Prostate gland (tissue), 2 donors: ENCODE data around the gene LZTS2. TPM values are rescaled to one million over a fixed set of nuclear protein-coding genes. Genes with fewer than 3 reads are reported as not detected.

ENCODE experiments used
- DNase-seq: peaks from one replicate; pipeline ENCODE4 v3.0.0-alpha.2; 2019; ENCODE audit warnings: low spot score
- H3K27ac ChIP-seq, 2 donors: fragments of 200-600 bp; sonication (generic); 2 replicates each; pipeline ENCODE4 v1.5.1; 2017 to 2019
- H3K27me3 ChIP-seq: fragments of 200-600 bp; sonication (generic); replicated peaks from 2 replicates; pipeline ENCODE4 v1.5.1; 2019; ENCODE audit not compliant: insufficient read depth
- H3K36me3 ChIP-seq, 2 donors: fragments of 200-600 bp; sonication (generic); 1 replicate in 1 of 2; 2 replicates in 1 of 2; pipeline versions ENCODE4 v1.5.1 to v1.8.1; 2017 to 2019
- H3K4me1 ChIP-seq: fragments of 200-600 bp; sonication (generic); replicated peaks from 2 replicates; pipeline ENCODE4 v1.5.1; 2019
- H3K4me3 ChIP-seq, 2 donors: fragments of 200-600 bp; sonication (generic); 2 replicates each; pipeline ENCODE4 v1.5.1; 2017 to 2019
- H3K9me3 ChIP-seq: fragments of 200-600 bp; sonication (generic); 2 replicates; pipeline ENCODE4 v1.5.1; 2017
- CTCF ChIP-seq, 4 experiments: fragments of 200-600 bp in 2 of 4; fragments of 450-650 bp in 2 of 4; sonication (generic) in 2 of 4; IDR thresholded peaks; 1 replicate in 3 of 4; 2 replicates in 1 of 4; pipeline ENCODE4 v1.5.1; 2016 to 2019; ENCODE audit warnings: antibody characterized with exemption in 4 of 4, mild to moderate bottlenecking in 2 of 4, moderate library complexity in 2 of 4
- POLR2A ChIP-seq: fragments of 450-650 bp; IDR thresholded peaks from one replicate; pipeline ENCODE4 v1.6.1; 2016; ENCODE audit warnings: antibody characterized with exemption, mild to moderate bottlenecking
- POLR2AphosphoS5 ChIP-seq: sonication (generic); formaldehyde crosslinking; IDR thresholded peaks from one replicate; pipeline ENCODE4 v1.6.1; 2017; ENCODE audit warnings: antibody characterized with exemption
- WGBS: methylation state at CpG from one replicate; pipeline ENCODE4 v1.1.5; 2018; 5-methylcytosine and 5-hydroxymethylcytosine counted together
- intact Hi-C: fragments of 100-400 bp; cut with DNase I; formaldehyde crosslinking; loops from one replicate; pipeline ENCODE4 v1.14.2; 2022
- total RNA-seq, 2 donors: library from RNA; depleted of rRNA; stranded (reverse); fragments of >200 nt; gene quantifications; one replicate each; pipeline ENCODE4 v1.1.0, GENCODE V29; 2016

Gene LZTS2
- total RNA-seq, 2 donors from 2014 or later, result 108 to 189 TPM

- Histone ChIP-seq H3K27ac (no peak overlapping the region), H3K4me1 (peaks cover 14% of the 10 kb centered on the region), H3K27me3 (no peaks in the 10 kb centered on the region), H3K4me3 (no peak overlapping the region), H3K9me3 (no peaks in the 10 kb centered on the region), H3K36me3 (peaks cover 3 to 15% of the 10 kb centered on the region in 2 donors)
- 91% methylated on average over 18 of the region's 18 CpGs for WGBS
- DNase-seq, result no peak
- TF ChIP-seq POLR2A, result no peak
- TF ChIP-seq POLR2AphosphoS5, result no peak
- TF ChIP-seq CTCF (IDR thresholded peaks at IDR 0.05), result no peak
- intact Hi-C loops, result no loop called here
Observed at GRCh38 chr10:101003639-101004206, 4.1 kb downstream of the LZTS2 start.

GRCh38 chr10:101005361-101005760 lies 5.8 kb downstream of the LZTS2 start:
- Histone ChIP-seq H3K36me3 (peaks cover 3 to 15% of the 10 kb centered on the region in 2 donors), H3K27ac (no peak overlapping the region), H3K9me3 (no peaks in the 10 kb centered on the region), H3K27me3 (no peaks in the 10 kb centered on the region), H3K4me1 (peaks cover 14% of the 10 kb centered on the region), H3K4me3 (no peak overlapping the region)
- intact Hi-C loops, result no loop called here
- no peak for DNase-seq
- 87% methylated on average over 23 of the region's 23 CpGs for WGBS
- no peak for TF ChIP-seq POLR2A
- TF ChIP-seq CTCF (IDR thresholded peaks at IDR 0.05), result no peak
- no peak for TF ChIP-seq POLR2AphosphoS5

GRCh38 chr10:101005869-101006567 lies 6.4 kb downstream of the LZTS2 start:
- intact Hi-C loops, result no loop called here
- peaks cover 12% of the 10 kb centered on the region for H3K4me1 ChIP-seq
- H3K9me3 ChIP-seq, result no peaks in the 10 kb centered on the region
- no peak for DNase-seq
- no peak overlapping the region for H3K4me3 ChIP-seq
- no peaks in the 10 kb centered on the region for H3K27me3 ChIP-seq
- H3K36me3 ChIP-seq, result peaks cover 3 to 15% of the 10 kb centered on the region in 2 donors
- TF ChIP-seq POLR2A (no peak), CTCF (IDR thresholded peaks at IDR 0.05) (no peak), POLR2AphosphoS5 (no peak)
- WGBS, result 89% methylated on average over 4 of the region's 4 CpGs
- H3K27ac ChIP-seq, result no peak overlapping the region

GRCh38 chr10:101006593-101007098 lies 7.0 kb downstream of the LZTS2 start:
- peak overlapping the region in 1 of 2 donors; percentile 27 for H3K27ac ChIP-seq
- H3K36me3 ChIP-seq, result peaks cover 3 to 15% of the 10 kb centered on the region in 2 donors

More at GRCh38 chr10:101006593-101007098, 7.0 kb downstream of the LZTS2 start:
- Histone ChIP-seq H3K27me3 (no peaks in the 10 kb centered on the region), H3K4me1 (peaks cover 7% of the 10 kb centered on the region), H3K9me3 (no peaks in the 10 kb centered on the region), H3K4me3 (no peak overlapping the region)
- DNase-seq, result no peak
- no peak for TF ChIP-seq POLR2AphosphoS5
- TF ChIP-seq CTCF (IDR thresholded peaks at IDR 0.05), result no peak
- no peak for TF ChIP-seq POLR2A
- intact Hi-C loops, result no loop called here
- 78% methylated on average over 33 of the region's 33 CpGs for WGBS
